HG02588 (cell line): ENCODE measurements around the gene SH3D21.

Experiments used
- ATAC-seq: cut with Tn5 transposase; IDR thresholded peaks from one replicate; pipeline ENCODE4 v1.9.1; 2021; ENCODE audit warnings: mild to moderate bottlenecking, moderate library complexity; ENCODE audit not compliant: unreplicated experiment

The SH3D21 gene

DNA sequence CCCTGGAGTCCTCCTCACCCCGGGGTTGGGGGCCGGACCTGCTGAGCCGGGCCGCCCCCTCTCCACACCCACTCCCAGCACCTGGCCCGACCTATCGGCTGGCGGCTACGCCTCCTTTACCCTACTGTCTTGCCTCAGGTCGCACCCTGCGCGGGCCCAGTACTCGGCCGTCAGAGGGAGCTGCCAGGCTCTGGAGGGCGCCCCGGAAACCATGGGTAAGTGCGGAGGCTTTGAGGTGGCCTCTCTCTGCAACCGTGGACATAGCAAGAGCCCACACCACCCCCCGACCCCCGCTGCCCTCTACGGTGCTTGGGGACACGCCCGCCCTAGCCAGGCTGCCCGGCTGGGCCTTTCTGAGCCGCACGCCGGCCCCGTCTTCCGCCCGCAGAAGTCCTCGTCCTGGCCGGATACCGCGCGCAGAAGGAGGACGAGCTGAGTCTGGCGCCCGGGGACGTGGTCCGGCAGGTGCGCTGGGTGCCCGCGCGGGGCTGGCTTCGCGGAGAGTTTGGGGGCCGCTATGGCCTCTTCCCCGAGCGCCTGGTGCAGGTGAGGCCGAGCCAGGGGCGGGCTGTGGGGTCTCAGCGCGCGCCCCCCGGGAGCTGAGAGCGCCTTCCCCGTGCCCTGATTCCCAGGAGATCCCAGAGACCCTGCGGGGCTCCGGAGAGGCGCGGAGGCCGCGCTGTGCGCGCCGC, at the start of gene SH3D21:
SH3D21 (plus strand) TSS at position 159 of the 692 bp plus-strand sequence; CDS start at position 212, 53 bp downstream.
- ATAC-seq: peak; percentile 32

DNA sequence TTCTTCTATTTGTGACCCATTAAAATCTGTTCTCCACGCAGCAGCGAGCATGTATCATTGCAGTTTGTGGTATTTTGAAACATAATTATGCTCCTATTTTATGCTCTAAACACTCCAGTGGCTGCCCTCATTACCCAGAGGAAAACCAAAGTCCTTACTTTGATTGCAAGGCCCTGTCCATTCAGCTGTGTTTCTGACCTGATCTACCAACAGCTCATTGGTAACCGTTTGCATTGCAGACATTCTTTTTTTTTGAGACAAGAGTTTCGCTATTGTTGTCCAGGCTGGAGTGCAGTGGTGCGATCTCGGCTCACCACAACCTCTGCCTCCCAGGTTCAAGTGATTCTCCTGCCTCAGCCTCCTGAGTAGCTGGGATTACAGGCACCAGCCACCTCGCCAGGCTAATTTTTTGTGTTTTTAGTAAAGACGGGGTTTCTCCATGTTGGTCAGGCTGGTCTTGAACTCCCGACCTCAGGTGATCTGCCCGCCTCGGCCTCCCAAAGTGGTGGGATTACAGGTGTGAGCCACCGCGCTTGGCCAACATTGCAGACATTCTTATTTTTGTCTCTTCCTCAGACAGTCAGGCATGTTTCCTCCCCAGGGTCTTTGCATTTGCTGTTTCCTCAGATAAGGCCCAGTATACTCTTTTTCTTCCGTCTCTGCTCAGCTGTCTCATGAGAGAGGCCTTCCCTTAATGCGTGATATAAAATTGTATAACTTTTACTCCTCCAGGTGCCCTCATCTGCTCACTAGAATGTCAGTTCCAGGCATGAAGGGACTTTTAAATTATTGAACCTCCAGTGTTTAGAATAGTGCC, 49.4 kb upstream of the SH3D21 start:
- no peak for ATAC-seq

DNA sequence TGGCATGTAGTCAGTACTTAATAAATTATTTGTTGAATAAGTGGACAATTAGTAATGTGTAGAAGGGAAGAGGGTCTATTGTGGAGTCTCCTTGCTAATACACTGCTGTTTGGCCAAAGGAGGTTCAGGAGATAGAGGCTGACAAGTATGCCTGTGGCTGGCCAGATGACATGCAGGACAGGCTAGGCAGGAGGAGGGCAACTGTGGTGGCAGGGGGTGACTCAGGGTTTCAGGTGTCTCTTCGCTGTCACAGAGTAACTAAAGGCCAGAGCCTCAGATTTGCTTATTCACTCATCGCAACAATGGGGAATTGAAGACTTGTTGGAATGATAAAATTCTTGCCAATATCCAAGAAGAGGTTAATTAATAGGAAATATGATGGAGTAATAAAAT, 48.8 kb upstream of the SH3D21 start:
- ATAC-seq: no peak

GRCh38 chr1:36258960-36259344, 47.2 kb upstream of the SH3D21 start:
- ATAC-seq: no peak

GRCh38 chr1:36268981-36269380, 37.2 kb upstream of the SH3D21 start:
- ATAC-seq: no peak

- no peak for ATAC-seq
Observed at GRCh38 chr1:36269408-36269838, 36.7 kb upstream of the SH3D21 start.

GRCh38 chr1:36273024-36273423, 33.1 kb upstream of the SH3D21 start:
- ATAC-seq: no peak

- ATAC-seq: no peak
Observed at GRCh38 chr1:36274201-36274600, 32.0 kb upstream of the SH3D21 start.

DNA sequence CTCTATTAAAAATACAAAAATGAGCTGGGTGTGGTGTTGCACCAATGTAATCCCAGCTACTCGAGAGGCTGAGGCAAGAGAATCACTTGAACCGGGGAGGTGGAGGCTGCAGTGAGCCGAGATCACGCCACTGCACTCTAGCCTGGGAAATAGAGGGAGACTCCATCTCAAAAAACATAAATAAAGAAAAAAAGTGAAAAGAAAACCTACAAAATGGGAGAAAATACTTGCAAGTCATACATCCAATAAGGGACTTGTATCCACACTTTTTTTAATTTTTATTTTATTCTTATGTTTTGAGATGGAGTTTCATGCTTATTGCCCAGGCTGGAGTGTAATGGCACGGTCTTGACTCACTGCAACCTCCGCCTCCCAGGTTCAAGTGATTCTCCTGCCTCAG, 29.5 kb upstream of the SH3D21 start:
- no peak for ATAC-seq

DNA sequence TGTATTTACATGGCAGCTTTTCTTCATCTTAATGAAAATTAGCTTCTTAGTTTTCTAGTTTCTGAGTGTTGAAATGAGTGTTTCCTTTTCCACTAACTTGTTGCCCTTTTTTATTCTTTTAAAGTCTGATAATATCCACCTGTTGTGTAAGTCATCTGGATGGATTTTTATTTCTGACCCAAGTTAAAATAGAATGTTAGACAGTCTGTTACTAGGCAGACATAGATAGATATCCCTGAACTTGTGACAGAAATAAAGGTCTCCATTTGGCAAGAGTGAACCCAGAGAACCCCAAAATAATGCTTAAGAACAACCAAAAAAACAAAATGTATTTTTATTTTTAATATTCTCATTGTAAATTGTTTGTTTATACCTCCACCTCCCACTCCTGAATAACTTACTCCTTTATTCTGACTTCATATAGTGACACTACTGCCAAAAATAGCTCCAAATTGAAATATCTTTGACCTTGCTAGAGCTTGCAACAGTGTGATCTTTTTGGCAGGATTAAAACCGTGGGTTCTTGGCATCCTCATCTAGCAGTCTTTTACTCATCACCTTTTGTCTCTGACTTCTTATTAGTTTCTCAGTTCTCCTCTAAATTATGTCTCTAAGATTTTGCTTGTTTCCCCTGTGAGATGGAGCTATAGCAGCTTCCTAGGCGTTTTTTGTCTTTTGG, 26.9 kb upstream of the SH3D21 start:
- no peak for ATAC-seq

GRCh38 chr1:36279789-36280296, 26.3 kb upstream of the SH3D21 start:
- ATAC-seq: no peak

DNA sequence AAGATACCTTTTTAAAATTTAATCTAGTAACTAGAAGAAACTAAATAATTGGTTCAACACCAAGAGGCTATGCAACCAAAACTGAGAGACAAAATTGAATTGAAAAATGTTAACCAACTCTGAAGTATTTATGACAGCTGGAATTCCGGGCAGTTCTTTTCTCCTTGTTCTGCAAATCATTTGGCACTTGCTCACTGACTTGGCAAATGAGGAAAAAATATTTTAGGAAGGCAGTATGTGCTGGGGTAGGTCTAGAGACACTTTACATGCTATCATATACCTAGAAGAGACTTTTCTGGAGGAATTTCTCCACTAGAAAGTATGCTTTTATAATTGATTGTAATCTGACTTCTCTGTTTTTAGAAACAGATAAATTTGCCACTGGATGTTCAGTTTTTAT, 22.1 kb upstream of the SH3D21 start:
- no peak for ATAC-seq

- no peak for ATAC-seq
Observed at GRCh38 chr1:36284517-36284916, 21.7 kb upstream of the SH3D21 start.

GRCh38 chr1:36285443-36286101, 20.6 kb upstream of the SH3D21 start:
- no peak for ATAC-seq

GRCh38 chr1:36286802-36287201, 19.4 kb upstream of the SH3D21 start:
- no peak for ATAC-seq

- no peak for ATAC-seq
Observed at GRCh38 chr1:36287595-36287994, 18.6 kb upstream of the SH3D21 start.

GRCh38 chr1:36295390-36295789, 10.8 kb upstream of the SH3D21 start:
- ATAC-seq: no peak

DNA sequence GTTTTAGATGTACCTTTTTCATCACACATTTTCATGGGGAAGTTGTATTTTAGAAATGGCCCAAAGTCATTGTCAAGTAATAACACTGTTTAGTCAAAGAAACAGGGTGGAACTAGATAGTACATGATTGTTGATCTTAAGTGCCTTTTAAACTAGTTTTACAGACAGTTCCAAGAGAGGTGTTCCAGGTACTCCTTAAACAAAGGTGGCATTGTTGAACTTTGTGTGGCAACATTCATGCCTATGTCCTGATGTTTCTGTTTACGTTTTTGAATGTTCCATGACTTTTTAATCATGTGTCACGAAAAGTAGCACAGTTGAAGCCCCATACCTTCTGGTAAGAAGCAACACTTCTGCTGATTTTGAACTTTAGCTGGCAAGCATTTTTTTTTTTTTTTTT, 9.1 kb upstream of the SH3D21 start:
- no peak for ATAC-seq

DNA sequence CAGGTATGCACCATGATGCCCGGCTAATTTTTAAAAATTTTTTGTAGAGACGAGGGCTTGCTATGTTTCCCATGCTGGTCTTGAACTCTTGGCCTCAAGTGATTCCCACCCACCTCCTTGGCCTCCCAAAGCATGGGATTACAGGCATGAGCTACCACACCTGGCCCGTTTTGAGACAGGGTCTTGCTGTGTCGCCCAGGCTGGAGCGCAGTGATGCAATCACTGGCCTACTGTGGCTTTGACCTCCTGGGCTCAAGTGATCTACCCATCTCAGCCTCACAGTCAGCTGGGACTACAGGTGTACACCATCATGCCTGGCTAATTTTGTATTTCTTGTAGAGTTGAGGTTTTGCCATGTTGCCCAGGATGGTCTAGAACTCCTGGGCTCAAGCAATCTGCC, 7.5 kb upstream of the SH3D21 start:
- ATAC-seq: no peak

DNA sequence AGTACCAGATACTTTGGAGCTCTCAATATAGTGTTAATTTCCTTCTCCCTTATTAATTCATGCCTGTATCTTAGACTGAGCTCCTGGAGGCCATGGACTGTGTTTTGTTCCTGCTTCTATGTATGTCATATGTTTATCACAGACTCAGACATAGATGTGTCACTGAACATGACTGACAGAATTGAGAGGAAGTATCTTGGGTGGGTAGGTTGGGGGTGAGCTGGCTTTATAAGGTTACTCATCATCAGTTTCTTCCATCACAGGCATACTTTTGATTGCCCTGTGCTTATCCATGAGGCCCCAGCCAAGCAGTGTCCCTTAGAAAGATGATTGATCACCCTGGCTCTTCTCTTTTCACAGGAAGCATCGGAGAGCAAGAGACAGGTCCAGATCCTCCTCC, 5.6 kb upstream of the SH3D21 start:
- ATAC-seq: no peak

- no peak for ATAC-seq
Observed at GRCh38 chr1:36301220-36301619, 4.9 kb upstream of the SH3D21 start.
